H9 (cell line): Measurements from ENCODE around the gene CST3. TPM values are rescaled to one million over a fixed set of nuclear protein-coding genes. Genes with fewer than 3 reads are reported as not detected.

Experiments
- DNase-seq: peaks from one replicate; pipeline ENCODE4 v3.0.0-alpha.2; 2017
- H2AFZ ChIP-seq: one replicate; pipeline ENCODE4 v1.6.1; 2013; ENCODE audit warnings: mild to moderate bottlenecking, low read length, control low read depth, moderate library complexity
- H2AK5ac ChIP-seq: 2 replicates; pipeline ENCODE4 v1.6.1; 2013; ENCODE audit warnings: low read length, control low read depth, mixed read lengths; ENCODE audit not compliant: insufficient read length
- H2BK120ac ChIP-seq: one replicate; pipeline ENCODE4 v1.6.1; 2013; ENCODE audit warnings: low read depth, mild to moderate bottlenecking, low read length, control low read depth, inconsistent platforms; ENCODE audit not compliant: poor library complexity, severe bottlenecking
- H2BK12ac ChIP-seq: 2 replicates; pipeline ENCODE4 v1.6.1; 2013; ENCODE audit warnings: low read length, control low read depth, mixed read lengths, low read depth; ENCODE audit not compliant: insufficient read length
- H2BK15ac ChIP-seq: 2 replicates; pipeline ENCODE4 v1.6.1; 2013; ENCODE audit warnings: low read depth, low read length, control low read depth
- H2BK20ac ChIP-seq: one replicate; pipeline ENCODE4 v1.6.1; 2013; ENCODE audit warnings: low read depth, mild to moderate bottlenecking, low read length, control low read depth, inconsistent platforms; ENCODE audit not compliant: poor library complexity, severe bottlenecking
- H2BK5ac ChIP-seq: 2 replicates; pipeline ENCODE4 v1.6.1; 2013; ENCODE audit warnings: low read length, control low read depth, mixed read lengths; ENCODE audit not compliant: insufficient read length
- H3K14ac ChIP-seq: 2 replicates; pipeline ENCODE4 v1.6.1; 2013; ENCODE audit warnings: low read length, control low read depth; ENCODE audit not compliant: insufficient read depth
- H3K18ac ChIP-seq: 2 replicates; pipeline ENCODE4 v1.6.1; 2013; ENCODE audit warnings: low read depth, mild to moderate bottlenecking, mixed read lengths, low read length, control low read depth; ENCODE audit not compliant: insufficient read length
- H3K23ac ChIP-seq: 2 replicates; pipeline ENCODE4 v1.6.1; 2013; ENCODE audit warnings: low read length, control low read depth, mixed read lengths, low read depth; ENCODE audit not compliant: insufficient read length
- H3K23me2 ChIP-seq: 2 replicates; pipeline ENCODE4 v1.6.1; 2013; ENCODE audit warnings: low read depth, mild to moderate bottlenecking, mixed read lengths, low read length, control low read depth; ENCODE audit not compliant: insufficient read length, poor library complexity, severe bottlenecking
- H3K27ac ChIP-seq: 2 replicates; pipeline ENCODE4 v1.5.1; 2013; ENCODE audit warnings: low read length, control low read depth, mixed read lengths, low read depth; ENCODE audit not compliant: insufficient read length
- H3K27me3 ChIP-seq: 2 replicates; pipeline ENCODE4 v1.6.1; 2013; ENCODE audit warnings: low read length, control low read depth, inconsistent platforms; ENCODE audit not compliant: insufficient read depth
- H3K4ac ChIP-seq: 2 replicates; pipeline ENCODE4 v1.6.1; 2013; ENCODE audit warnings: low read depth, mild to moderate bottlenecking, control low read depth, inconsistent platforms, low read length, moderate library complexity
- H3K4me1 ChIP-seq: 2 replicates; pipeline ENCODE4 v1.6.1; 2013; ENCODE audit warnings: low read length, control low read depth, inconsistent platforms; ENCODE audit not compliant: insufficient read depth
- H3K4me2 ChIP-seq: 2 replicates; pipeline ENCODE4 v1.6.1; 2013; ENCODE audit warnings: low read length, control low read depth, mixed read lengths; ENCODE audit not compliant: insufficient read length, insufficient read depth
- H3K56ac ChIP-seq: 2 replicates; pipeline ENCODE4 v1.6.1; 2013; ENCODE audit warnings: low read depth, mild to moderate bottlenecking, mixed read lengths, low read length, control low read depth; ENCODE audit not compliant: insufficient read length
- H3K79me1 ChIP-seq: 2 replicates; pipeline ENCODE4 v1.6.1; 2013; ENCODE audit warnings: low read depth, mild to moderate bottlenecking, moderate library complexity, low read length, control low read depth, inconsistent platforms; ENCODE audit not compliant: insufficient read depth, poor library complexity, severe bottlenecking
- H3K79me2 ChIP-seq: 2 replicates; pipeline ENCODE4 v1.6.1; 2013; ENCODE audit warnings: low read length, control low read depth, inconsistent platforms; ENCODE audit not compliant: insufficient read depth
- H3K9ac ChIP-seq: 2 replicates; pipeline ENCODE4 v1.6.1; 2013; ENCODE audit warnings: low read length, control low read depth, mixed read lengths; ENCODE audit not compliant: insufficient read length; ENCODE audit errors: extremely low read depth
- H3K9me3 ChIP-seq: one replicate; pipeline ENCODE4 v1.6.1; 2013; ENCODE audit warnings: low read depth, low read length, inconsistent platforms; ENCODE audit not compliant: control insufficient read depth
- H3T11ph ChIP-seq: one replicate; pipeline ENCODE4 v1.6.1; 2013; ENCODE audit warnings: mild to moderate bottlenecking, low read length, control low read depth, inconsistent platforms
- H4K20me1 ChIP-seq: one replicate; pipeline ENCODE4 v1.6.1; 2013; ENCODE audit not compliant: control insufficient read depth, insufficient read length, insufficient read depth
- H4K5ac ChIP-seq: 2 replicates; pipeline ENCODE4 v1.6.1; 2013; ENCODE audit warnings: low read depth, mild to moderate bottlenecking, mixed read lengths, low read length, control low read depth; ENCODE audit not compliant: insufficient read length
- H4K8ac ChIP-seq: replicated peaks from 2 replicates; pipeline ENCODE4 v1.6.1; 2013; ENCODE audit warnings: low read length, control low read depth, mixed read lengths, low read depth; ENCODE audit not compliant: insufficient read length
- H4K91ac ChIP-seq: 2 replicates; pipeline ENCODE4 v1.6.1; 2013; ENCODE audit warnings: low read depth, mild to moderate bottlenecking, moderate library complexity, mixed read lengths, low read length, control low read depth; ENCODE audit not compliant: insufficient read length
- H3K27ac Mint-ChIP-seq, 3 experiments: 2 replicates in 2 of 3; 3 replicates in 1 of 3; pipeline ENCODE4 v1.8.0; 2020 to 2021; ENCODE audit warnings: mixed read lengths in 3 of 3, mild to moderate bottlenecking in 1 of 3, moderate library complexity in 1 of 3
- H3K27me3 Mint-ChIP-seq: 2 replicates; pipeline ENCODE4 v1.8.0; 2021; ENCODE audit warnings: low read depth, mild to moderate bottlenecking, moderate library complexity, mixed read lengths
- H3K36me3 Mint-ChIP-seq, 3 experiments: 2 replicates in 2 of 3; 3 replicates in 1 of 3; pipeline ENCODE4 v1.8.0; 2020 to 2021; ENCODE audit warnings: low read depth in 3 of 3, mixed read lengths in 3 of 3; ENCODE audit not compliant: insufficient read depth in 1 of 3
- H3K4me1 Mint-ChIP-seq, 2 experiments: 2 replicates each; pipeline ENCODE4 v1.8.0; 2020; ENCODE audit warnings: mixed read lengths in 2 of 2
- H3K4me3 Mint-ChIP-seq, 2 experiments: 2 replicates in 1 of 2; 3 replicates in 1 of 2; pipeline ENCODE4 v1.8.0; 2020 to 2021; ENCODE audit warnings: mild to moderate bottlenecking in 2 of 2, mixed read lengths in 2 of 2, moderate library complexity in 1 of 2
- H3K9me3 Mint-ChIP-seq, 2 experiments: 2 replicates in 1 of 2; 3 replicates in 1 of 2; pipeline ENCODE4 v1.8.0; 2020; ENCODE audit warnings: mild to moderate bottlenecking in 2 of 2, mixed read lengths in 2 of 2, moderate library complexity in 1 of 2
- WGBS: extraction: QIAGEN DNeasy Blood & Tissue Kit; methylation state at CpG from one replicate; pipeline ENCODE4 v1.1.7; 2013; ENCODE audit warnings: missing lambda C conversion rate, low lambda C conversion rate, mixed read lengths; ENCODE audit not compliant: insufficient read length; ENCODE audit errors: extremely low coverage; 5-methylcytosine and 5-hydroxymethylcytosine counted together
- total RNA-seq: library from RNA; stranded (reverse); gene quantifications from 2 replicates; pipeline ENCODE4 v1.2.1, GENCODE V29; 2021
- TF ChIP-seq, protein P1 (sequence below): fragments of 200-600 bp; sonication (generic); conservative IDR thresholded peaks from 3 replicates; pipeline ENCODE4 v1.8.0; 2021; ENCODE audit warnings: antibody characterized with exemption, mild to moderate bottlenecking

The CST3 gene
- total RNA-seq, 1 experiment from 2014 or later, result 77.2 TPM

DNA sequence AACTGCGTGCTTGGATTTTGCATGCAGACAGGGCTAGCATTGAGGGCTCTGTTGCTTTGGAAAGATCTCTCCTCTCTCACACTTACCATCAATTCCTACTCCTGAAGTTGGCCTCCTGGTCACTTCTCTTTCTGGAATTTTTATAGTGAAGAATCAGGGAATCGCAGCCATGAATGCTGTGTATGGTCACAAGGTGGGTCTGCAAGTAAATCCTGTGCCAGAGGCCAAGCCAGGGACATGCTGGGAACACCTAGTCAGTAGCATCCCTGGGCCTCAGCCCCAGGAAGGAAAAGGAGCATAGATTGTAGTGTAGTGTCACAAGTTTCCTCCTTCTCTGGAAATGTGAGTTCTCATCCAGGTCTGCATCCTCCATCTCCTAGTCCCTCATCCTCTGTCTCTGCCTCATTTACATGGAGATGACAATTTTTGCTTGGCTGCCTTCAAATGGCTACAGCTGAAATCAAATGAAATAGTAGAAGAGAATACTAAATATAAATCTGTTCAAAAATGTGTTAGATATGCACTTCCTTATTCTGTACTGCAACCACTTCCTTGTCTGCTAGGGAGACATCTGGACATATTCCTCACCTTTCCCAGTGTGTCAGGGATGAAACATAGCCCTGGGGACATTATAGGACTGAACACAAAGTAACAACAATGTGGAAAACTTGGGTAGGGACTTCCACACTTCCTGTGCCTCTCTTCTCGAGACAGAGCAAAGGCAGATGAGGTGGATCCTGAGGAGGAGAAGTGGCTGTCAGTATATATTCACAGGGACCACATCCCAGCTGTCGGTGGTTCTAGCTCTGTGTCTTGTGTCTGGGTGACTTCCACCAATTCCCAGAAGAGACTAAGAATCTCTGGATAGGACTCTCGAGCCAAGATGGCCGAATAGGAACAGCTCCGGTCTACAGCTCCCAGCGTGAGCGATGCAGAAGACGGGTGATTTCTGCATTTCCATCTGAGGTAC, 49.0 kb downstream of the CST3 start:
- Histone ChIP-seq H2AK5ac (no peak overlapping the region), H3K23ac (no peak overlapping the region), H2BK20ac (no peak overlapping the region), H3K9ac (no peak overlapping the region), H3K27ac (no peak overlapping the region), H3K4me1 (no peaks in the 10 kb centered on the region), H2BK5ac (no peak overlapping the region), H4K8ac (no peak overlapping the region), H3K14ac (peak overlapping the region; percentile 38; the same call in 1 of the 2 replicates), H4K20me1 (no peaks in the 10 kb centered on the region), H3T11ph (no peak overlapping the region), H3K56ac (no peak overlapping the region), H4K91ac (no peak overlapping the region), H3K79me2 (no peaks in the 10 kb centered on the region), H3K23me2 (no peaks in the 10 kb centered on the region), H2BK12ac (no peak overlapping the region), H4K5ac (no peak overlapping the region), H2BK15ac (no peak overlapping the region), H3K27me3 (no peaks in the 10 kb centered on the region; the same call in 1 of the 2 replicates), H3K4ac (no peak overlapping the region), H2BK120ac (no peak overlapping the region), H3K4me2 (no peak overlapping the region), H3K9me3 (no peaks in the 10 kb centered on the region), H2AFZ (no peak overlapping the region), H3K18ac (peak overlapping the region; percentile 68), H3K79me1 (no peaks in the 10 kb centered on the region)
- Mint-ChIP-seq H3K27ac (0 out of 7 replicates have a peak overlapping the region, but pooled peaks of 1 of the 3 experiments have one; percentile 11), H3K9me3 (peaks cover 0 to 2% of the 10 kb centered on the region in 2 experiments; a peak in 2 of 5 replicates), H3K27me3 (peaks cover 15% of the 10 kb centered on the region; the same call in 1 of the 2 replicates), H3K4me1 (peaks cover 9 to 21% of the 10 kb centered on the region in 2 experiments; a peak in 3 of 4 replicates), H3K4me3 (peak overlapping the region; percentile 58 to 72), H3K36me3 (peaks cover 0 to 10% (median 0%) of the 10 kb centered on the region in 3 experiments; a peak in 4 of 7 replicates)
- TF ChIP-seq, protein P1, sequence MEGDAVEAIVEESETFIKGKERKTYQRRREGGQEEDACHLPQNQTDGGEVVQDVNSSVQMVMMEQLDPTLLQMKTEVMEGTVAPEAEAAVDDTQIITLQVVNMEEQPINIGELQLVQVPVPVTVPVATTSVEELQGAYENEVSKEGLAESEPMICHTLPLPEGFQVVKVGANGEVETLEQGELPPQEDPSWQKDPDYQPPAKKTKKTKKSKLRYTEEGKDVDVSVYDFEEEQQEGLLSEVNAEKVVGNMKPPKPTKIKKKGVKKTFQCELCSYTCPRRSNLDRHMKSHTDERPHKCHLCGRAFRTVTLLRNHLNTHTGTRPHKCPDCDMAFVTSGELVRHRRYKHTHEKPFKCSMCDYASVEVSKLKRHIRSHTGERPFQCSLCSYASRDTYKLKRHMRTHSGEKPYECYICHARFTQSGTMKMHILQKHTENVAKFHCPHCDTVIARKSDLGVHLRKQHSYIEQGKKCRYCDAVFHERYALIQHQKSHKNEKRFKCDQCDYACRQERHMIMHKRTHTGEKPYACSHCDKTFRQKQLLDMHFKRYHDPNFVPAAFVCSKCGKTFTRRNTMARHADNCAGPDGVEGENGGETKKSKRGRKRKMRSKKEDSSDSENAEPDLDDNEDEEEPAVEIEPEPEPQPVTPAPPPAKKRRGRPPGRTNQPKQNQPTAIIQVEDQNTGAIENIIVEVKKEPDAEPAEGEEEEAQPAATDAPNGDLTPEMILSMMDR, result no peak
- WGBS, result no CpG with 5 or more reads among the region's 10 CpGs
- DNase-seq, result no peak
